ENCODE data around the gene ADGRA1.

The ADGRA1 gene

GRCh38 chr10:133154411-133154810, 66.7 kb downstream of the ADGRA1 start:
- no peak for DNase-seq

DNA sequence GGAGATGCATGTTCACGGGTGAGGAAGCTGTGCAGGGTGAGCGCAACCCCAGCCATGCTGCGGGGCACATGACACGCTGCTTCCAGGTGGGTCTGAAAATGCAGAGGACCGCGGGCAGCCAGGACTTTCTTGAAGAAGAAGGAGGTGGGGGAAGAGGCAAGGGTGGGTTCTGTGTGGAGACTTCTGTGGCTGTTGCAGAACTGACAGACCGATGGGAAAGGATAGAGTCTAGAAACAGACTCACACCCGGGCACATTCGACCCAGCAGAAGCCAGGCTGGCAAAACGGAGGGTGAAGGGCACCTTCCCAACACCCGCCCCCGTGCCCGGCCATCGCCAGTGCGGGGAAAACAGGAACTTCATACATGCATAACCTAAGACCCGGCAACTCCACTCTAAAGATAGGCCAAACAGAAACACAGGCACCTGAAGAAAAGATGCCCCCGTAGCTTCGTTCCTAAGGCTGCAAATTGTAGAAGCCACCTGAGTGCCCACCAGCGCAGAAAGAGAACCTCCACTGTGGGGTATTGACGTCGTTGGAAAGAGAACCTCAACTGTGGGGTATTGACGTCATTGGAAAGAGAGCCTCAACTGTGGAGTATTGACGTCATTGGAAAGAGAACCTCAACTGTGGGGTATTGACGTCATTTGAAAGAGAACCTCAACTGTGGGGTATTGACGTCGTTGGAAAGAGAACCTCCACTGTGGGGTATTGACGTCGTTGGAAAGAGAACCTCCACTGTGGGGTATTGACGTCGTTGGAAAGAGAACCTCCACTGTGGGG, 67.5 kb downstream of the ADGRA1 start:
- no peak for DNase-seq

- DNase-seq, result no peak
Observed at GRCh38 chr10:133156674-133157579, 69.2 kb downstream of the ADGRA1 start.

DNA sequence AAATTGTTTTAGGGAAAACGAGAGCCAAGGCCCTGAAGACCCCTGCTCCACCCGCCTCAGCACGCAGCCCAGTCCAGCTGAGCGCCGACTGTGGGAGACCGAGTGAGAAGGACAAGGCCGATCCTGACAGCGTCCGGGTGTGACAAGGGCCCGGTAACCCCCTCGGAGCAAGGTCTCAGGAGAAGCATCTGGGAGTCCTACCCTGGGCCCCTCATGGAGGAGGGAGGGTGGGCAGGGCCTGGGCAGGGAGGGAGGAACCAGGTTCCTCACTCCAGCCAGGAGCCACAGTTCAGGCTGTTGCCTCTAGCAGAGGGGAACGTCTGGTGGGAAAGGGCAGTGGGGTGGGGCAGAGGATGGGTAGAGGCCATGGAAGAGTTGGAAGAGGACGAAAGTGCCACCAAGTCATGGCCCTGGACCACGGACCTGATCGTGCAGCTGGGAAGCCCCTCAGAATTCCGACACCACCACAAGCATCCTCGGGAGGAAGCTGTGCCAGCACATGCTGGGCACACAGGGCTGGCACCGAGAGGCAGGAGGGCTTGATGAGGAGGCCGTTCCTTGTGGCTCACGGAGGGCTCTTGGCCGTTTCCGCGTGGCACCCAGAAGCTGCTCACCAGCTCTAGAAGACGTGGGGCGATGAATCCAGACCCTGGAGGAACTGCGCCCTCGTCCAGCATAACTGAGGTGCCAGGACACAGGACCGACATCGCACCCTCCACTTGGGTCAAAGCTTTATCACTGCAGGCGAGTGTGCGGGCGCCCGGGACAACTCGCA, 70.1 kb downstream of the ADGRA1 start:
- no peak for DNase-seq

- no peak for DNase-seq
Observed at GRCh38 chr10:133158437-133158755, 70.7 kb downstream of the ADGRA1 start.

DNA sequence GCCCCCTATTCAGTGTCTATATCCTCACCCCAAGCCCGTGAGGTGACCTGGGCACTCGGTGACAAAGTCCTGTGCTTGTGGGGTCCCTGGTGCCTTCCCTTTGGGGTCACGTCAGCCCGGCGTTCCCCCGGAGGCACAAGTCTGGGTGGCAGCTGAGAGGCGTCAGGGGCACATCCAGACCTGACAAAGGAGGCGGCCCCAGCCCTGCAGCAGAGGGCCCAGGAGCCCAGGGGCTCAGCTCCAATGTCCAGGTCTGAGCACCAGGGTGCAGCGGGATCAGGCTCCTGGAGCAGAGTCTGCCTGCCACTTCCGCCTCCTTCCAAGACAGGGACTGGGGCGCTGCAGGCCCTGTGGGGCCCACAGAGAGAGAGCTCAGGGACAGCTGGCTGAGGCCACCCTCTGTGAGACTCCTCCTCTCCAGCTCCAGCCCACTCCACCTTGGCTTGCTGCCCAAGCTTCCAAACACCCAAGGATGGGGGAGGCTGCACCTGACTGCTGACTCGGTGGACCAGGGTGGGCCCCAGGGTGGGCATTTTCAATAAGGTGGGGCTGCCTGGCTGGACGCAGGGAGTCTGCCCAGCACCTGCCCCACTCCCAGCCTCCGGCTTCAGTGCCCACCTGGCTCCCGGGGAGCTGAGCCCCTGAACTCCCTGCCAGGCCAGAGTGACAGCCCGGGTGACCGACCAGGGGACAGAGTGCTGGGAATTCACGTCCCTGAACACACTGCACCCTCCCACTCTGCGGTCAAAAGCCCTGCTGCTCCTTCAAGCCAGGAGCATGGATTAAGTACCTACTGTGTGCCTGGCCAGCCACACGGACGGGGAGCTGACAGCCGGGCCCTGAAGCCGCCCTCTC, 71.3 kb downstream of the ADGRA1 start:
- no peak for DNase-seq

GRCh38 chr10:133159611-133159949, 71.9 kb downstream of the ADGRA1 start:
- no peak for DNase-seq

- DNase-seq, result no peak
Observed at GRCh38 chr10:133159950-133160825, 72.5 kb downstream of the ADGRA1 start, which contains the start of gene KNDC1. Gene KNDC1, plus strand, starts transcription at chr10:133160219. Its CDS starts 249 bp downstream, at chr10:133160468.

- DNase-seq, result no peak
Observed at GRCh38 chr10:133160826-133161471, 73.2 kb downstream of the ADGRA1 start.

GRCh38 chr10:133161486-133162109, 73.9 kb downstream of the ADGRA1 start:
- no peak for DNase-seq

GRCh38 chr10:133162178-133162909, 74.6 kb downstream of the ADGRA1 start:
- DNase-seq, result no peak

DNA sequence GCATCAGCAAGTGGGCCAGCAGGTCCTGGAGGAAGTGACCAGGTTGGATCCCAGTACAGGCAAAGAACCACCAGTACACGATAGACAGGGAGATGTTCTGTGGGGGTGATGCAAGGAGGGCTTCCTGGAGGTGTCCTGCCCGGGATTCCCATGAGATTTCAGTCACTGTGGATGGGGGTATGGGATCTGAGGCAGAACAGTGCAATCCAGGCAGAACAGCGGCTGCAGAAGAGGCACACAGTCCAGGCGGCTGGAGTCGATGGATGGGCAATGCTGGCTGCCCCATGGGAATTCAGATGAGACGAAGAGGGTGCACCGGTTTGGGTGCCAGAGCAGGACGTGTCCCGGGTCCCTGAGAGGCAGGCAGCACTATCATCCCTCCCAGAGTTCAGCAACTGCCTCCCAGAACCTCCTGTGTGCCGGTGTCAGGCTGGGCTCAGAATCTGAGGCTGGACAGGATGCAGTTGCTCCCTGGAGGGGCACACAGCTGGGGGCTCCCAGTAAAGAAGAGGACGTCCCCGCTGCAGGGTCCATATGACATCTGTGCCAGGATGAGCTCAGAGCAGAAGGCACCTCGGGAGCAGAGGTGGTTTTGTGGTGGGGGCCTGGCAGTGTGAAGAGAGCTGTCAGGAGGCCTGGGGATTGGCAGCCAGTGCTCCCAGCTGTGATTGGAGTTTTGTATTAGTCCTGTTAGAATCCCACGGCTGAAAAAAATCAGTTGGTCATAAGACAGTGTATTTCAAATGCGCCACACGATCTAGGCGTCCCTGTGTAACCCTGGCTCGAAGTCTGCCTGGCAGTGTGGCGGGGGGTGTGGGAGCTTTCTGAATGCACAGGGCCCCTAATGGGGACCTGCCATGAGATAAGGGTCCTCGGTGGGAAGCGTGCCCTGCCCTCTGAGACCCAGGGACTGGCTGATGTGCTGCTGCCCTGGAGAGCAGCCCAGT, 75.5 kb downstream of the ADGRA1 start:
- no peak for DNase-seq

- no peak for DNase-seq
Observed at GRCh38 chr10:133163889-133164815, 76.4 kb downstream of the ADGRA1 start.

DNA sequence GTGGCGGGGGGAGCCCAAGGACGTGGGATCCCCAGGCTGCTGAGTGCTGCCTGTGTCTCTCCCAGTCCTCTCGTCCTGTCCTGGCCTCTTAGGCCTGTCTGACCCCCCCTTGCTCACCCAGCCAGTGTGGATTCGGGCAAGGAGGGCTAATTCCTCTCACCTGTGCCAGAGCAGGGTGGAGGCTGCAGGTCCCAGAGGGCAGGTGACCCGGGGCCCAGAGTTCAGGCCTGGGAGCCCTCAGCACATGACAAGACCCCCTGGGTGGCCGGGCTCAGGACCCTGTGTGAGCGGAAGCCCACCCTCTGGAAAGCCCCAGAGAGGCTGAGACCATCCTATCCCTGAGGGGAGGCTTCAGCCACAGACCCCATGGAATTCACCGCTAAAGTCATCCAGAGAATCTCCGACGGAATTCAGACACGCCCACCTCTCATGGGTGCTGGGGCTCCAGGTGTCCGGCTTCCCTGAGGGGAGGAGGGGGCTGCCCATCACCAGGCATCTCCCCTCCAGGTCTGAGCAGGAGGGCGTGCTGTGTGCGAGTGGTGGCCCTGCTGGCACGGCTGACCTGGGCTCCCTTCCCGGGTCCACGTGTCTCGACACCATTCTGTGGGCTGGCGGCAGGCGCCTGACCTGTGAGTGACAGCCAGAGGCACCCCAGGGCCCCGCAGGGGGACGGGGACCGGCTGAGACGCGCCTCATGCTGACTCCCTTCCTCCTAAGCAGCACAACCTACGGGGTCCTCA, 77.3 kb downstream of the ADGRA1 start:
- no peak for DNase-seq

- no peak for DNase-seq
Observed at GRCh38 chr10:133165556-133166503, 78.1 kb downstream of the ADGRA1 start.

Data from NCI-H2107 (cell line).